Left colon (tissue), 2 donors: ENCODE measurements around the gene DSCAML1. TPM values are rescaled to one million over a fixed set of nuclear protein-coding genes. Genes with fewer than 3 reads are reported as not detected.

Experiments
- ATAC-seq: fragments of 200-7000 bp; cut with Tn5 transposase; one replicate; pipeline ENCODE4 v1.9.1; 2020; ENCODE audit warnings: mild to moderate bottlenecking, moderate library complexity
- DNase-seq, 2 donors: peaks; one replicate each; pipeline ENCODE4 v3.0.0-alpha.2; 2020
- intact Hi-C, 2 donors: fragments of 100-400 bp; cut with DNase I in 1 of 2; cut with micrococcal nuclease in 1 of 2; formaldehyde crosslinking; loops; one replicate each; pipeline versions ENCODE4 v1.11.2 to v1.14.0; 2022; cut with DNase I, micrococcal nuclease
- total RNA-seq, 2 donors: library from RNA; stranded (reverse); fragmentation: NEBNext Ultra II Directional; extraction: Animal tissue kit (Norgen Biotek cat#: 25700); gene quantifications; one replicate each; pipeline ENCODE4 v1.2.1, GENCODE V29; 2021
- donor health status: DM: no; HTN: no; CAD: no.
- donor health status: DM: yes; HTN: yes; CAD: no.

The DSCAML1 gene
- total RNA-seq, 2 donors from 2014 or later, result 3.6 to 8.6 TPM

GRCh38 chr11:117663821-117664220 is 133.2 kb downstream of the DSCAML1 start:
- DNase-seq, result no peak
- ATAC-seq, result no peak
- intact Hi-C loops, result no loop called here

- intact Hi-C loops, result no loop called here
- DNase-seq, result no peak
- ATAC-seq, result no peak
Observed at GRCh38 chr11:117663414-117663813, 133.6 kb downstream of the DSCAML1 start.

- intact Hi-C loops, result no loop called here
Observed at GRCh38 chr11:117662671-117663269, 134.2 kb downstream of the DSCAML1 start.

GRCh38 chr11:117662255-117662654 is 134.8 kb downstream of the DSCAML1 start:
- ATAC-seq, result no peak
- intact Hi-C loops, result no loop called here
- no peak for DNase-seq

More at GRCh38 chr11:117662671-117663269, 134.2 kb downstream of the DSCAML1 start:
- ATAC-seq (no peak), DNase-seq (no peak)

GRCh38 chr11:117658809-117659208 is 138.2 kb downstream of the DSCAML1 start:
- ATAC-seq (peak; percentile 88), DNase-seq (peak; percentile 27 to 63)
- intact Hi-C loops, result no loop called here

GRCh38 chr11:117657794-117658193 is 139.2 kb downstream of the DSCAML1 start:
- intact Hi-C loops, result no loop called here
- DNase-seq (no peak), ATAC-seq (no peak)

GRCh38 chr11:117654281-117655255 is 142.4 kb downstream of the DSCAML1 start:
- DNase-seq (no peak), ATAC-seq (no peak)
- intact Hi-C loops, result no loop called here

- ATAC-seq, result no peak
- intact Hi-C loops, result no loop called here
- no peak for DNase-seq
Observed at GRCh38 chr11:117652521-117652920, 144.5 kb downstream of the DSCAML1 start.

GRCh38 chr11:117649296-117650055 is 147.5 kb downstream of the DSCAML1 start:
- DNase-seq (no peak), ATAC-seq (peak; percentile 61)
- intact Hi-C loops, result no loop called here

- no peak for ATAC-seq
- DNase-seq, result no peak
- intact Hi-C loops, result no loop called here
Observed at GRCh38 chr11:117647872-117648271, 149.1 kb downstream of the DSCAML1 start.

GRCh38 chr11:117647207-117647606 is 149.8 kb downstream of the DSCAML1 start:
- intact Hi-C loops, result no loop called here
- DNase-seq (no peak), ATAC-seq (peak; percentile 20)

GRCh38 chr11:117646411-117646810 is 150.6 kb downstream of the DSCAML1 start:
- intact Hi-C loops, result no loop called here
- DNase-seq, result no peak
- no peak for ATAC-seq

- ATAC-seq (no peak), DNase-seq (no peak)
- intact Hi-C loops, result no loop called here
Observed at GRCh38 chr11:117644403-117645155, 152.4 kb downstream of the DSCAML1 start.

GRCh38 chr11:117643606-117644300 is 153.3 kb downstream of the DSCAML1 start:
- ATAC-seq (no peak), DNase-seq (no peak)
- intact Hi-C loops, result no loop called here

- ATAC-seq (no peak), DNase-seq (no peak)
- intact Hi-C loops, result no loop called here
Observed at GRCh38 chr11:117642835-117643234, 154.2 kb downstream of the DSCAML1 start.

- DNase-seq (no peak), ATAC-seq (no peak)
- intact Hi-C loops, result no loop called here
Observed at GRCh38 chr11:117642396-117642795, 154.6 kb downstream of the DSCAML1 start.

- no peak for DNase-seq
- no peak for ATAC-seq
- intact Hi-C loops, result no loop called here
Observed at GRCh38 chr11:117641008-117641915, 155.8 kb downstream of the DSCAML1 start.
